ENCODE data around the gene KHDC1.
A peak's percentile ranks its signal among the peaks of the same experiment; 100 is the strongest.

DNA sequence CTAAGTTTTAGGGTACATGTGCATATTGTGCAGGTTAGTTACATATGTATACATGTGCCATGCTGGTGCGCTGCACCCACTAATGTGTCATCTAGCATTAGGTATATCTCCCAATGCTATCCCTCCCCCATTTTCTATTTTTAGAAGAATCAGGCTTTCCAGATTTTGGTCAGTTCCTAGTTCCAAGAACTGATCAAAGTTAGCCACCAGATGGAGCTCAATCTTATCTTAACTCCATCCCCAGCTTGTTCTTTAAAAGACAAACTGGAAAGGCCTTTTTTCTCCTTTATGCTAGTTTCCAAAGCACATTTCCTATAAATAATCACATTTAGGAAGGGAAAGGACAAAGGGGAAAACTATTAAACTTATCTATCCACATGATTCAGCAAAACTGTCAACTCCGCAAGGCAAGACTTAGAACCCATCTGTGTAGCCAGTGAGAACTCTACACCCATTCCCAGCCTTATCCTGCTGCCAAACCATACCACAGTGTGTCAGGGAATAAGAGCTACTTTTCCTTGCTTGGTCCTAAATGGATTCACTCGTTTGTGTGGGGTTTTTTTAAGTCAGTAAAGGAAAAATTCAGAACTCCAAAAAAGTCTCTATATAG, 22.8 kb upstream of the KHDC1 start:
- TF ChIP-seq, protein P1, sequence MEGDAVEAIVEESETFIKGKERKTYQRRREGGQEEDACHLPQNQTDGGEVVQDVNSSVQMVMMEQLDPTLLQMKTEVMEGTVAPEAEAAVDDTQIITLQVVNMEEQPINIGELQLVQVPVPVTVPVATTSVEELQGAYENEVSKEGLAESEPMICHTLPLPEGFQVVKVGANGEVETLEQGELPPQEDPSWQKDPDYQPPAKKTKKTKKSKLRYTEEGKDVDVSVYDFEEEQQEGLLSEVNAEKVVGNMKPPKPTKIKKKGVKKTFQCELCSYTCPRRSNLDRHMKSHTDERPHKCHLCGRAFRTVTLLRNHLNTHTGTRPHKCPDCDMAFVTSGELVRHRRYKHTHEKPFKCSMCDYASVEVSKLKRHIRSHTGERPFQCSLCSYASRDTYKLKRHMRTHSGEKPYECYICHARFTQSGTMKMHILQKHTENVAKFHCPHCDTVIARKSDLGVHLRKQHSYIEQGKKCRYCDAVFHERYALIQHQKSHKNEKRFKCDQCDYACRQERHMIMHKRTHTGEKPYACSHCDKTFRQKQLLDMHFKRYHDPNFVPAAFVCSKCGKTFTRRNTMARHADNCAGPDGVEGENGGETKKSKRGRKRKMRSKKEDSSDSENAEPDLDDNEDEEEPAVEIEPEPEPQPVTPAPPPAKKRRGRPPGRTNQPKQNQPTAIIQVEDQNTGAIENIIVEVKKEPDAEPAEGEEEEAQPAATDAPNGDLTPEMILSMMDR (IDR thresholded peaks at IDR 0.05) = peak; percentile 72
- no peak for TF ChIP-seq SIN3A (IDR thresholded peaks at IDR 0.05; ENCODE audit: borderline replicate concordance, insufficient read depth, low read depth, low read length)
- TF ChIP-seq POLR2AphosphoS5 (IDR thresholded peaks at IDR 0.05; ENCODE audit: low read depth, low read length) = no peak
- TF ChIP-seq, protein P2, sequence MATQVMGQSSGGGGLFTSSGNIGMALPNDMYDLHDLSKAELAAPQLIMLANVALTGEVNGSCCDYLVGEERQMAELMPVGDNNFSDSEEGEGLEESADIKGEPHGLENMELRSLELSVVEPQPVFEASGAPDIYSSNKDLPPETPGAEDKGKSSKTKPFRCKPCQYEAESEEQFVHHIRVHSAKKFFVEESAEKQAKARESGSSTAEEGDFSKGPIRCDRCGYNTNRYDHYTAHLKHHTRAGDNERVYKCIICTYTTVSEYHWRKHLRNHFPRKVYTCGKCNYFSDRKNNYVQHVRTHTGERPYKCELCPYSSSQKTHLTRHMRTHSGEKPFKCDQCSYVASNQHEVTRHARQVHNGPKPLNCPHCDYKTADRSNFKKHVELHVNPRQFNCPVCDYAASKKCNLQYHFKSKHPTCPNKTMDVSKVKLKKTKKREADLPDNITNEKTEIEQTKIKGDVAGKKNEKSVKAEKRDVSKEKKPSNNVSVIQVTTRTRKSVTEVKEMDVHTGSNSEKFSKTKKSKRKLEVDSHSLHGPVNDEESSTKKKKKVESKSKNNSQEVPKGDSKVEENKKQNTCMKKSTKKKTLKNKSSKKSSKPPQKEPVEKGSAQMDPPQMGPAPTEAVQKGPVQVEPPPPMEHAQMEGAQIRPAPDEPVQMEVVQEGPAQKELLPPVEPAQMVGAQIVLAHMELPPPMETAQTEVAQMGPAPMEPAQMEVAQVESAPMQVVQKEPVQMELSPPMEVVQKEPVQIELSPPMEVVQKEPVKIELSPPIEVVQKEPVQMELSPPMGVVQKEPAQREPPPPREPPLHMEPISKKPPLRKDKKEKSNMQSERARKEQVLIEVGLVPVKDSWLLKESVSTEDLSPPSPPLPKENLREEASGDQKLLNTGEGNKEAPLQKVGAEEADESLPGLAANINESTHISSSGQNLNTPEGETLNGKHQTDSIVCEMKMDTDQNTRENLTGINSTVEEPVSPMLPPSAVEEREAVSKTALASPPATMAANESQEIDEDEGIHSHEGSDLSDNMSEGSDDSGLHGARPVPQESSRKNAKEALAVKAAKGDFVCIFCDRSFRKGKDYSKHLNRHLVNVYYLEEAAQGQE (IDR thresholded peaks at IDR 0.05; ENCODE audit: insufficient read depth in 1 of 2, low read depth in 2 of 2, low read length in 1 of 2) = 0 out of 4 replicates have a peak, but pooled peaks of 1 of the 2 experiments have one; percentile 8

Data from Panc1 (cell line).